ENCODE measurements around the gene FNBP1.

- TF ChIP-seq CTCF (tag by site-specific recombination; IDR thresholded peaks at IDR 0.05) (no peak), ZNF629 (tag by site-specific recombination; IDR thresholded peaks at IDR 0.05) (no peak), ZNF350 (tag by site-specific recombination; IDR thresholded peaks at IDR 0.05) (no peak), SP2 (tag by site-specific recombination; IDR thresholded peaks at IDR 0.05) (no peak), TCF7L2 (IDR thresholded peaks at IDR 0.05; ENCODE audit: borderline replicate concordance, low read depth, low read length) (no peak), ZNF544 (tag by site-specific recombination; IDR thresholded peaks at IDR 0.05) (no peak), ZNF239 (tag by site-specific recombination; IDR thresholded peaks at IDR 0.05) (no peak), ZBTB8A (tag by site-specific recombination; IDR thresholded peaks at IDR 0.05) (no peak), BCL11A (tag by site-specific recombination; IDR thresholded peaks at IDR 0.05; ENCODE audit: low read depth) (no peak), ZNF768 (tag by site-specific recombination; IDR thresholded peaks at IDR 0.05) (no peak), REST (tag by site-specific recombination; IDR thresholded peaks at IDR 0.05) (no peak), ZBTB20 (tag by site-specific recombination; IDR thresholded peaks at IDR 0.05) (no peak), ZNF433 (tag by site-specific recombination; IDR thresholded peaks at IDR 0.05; ENCODE audit: low read depth) (no peak), ZNF555 (tag by site-specific recombination; conservative IDR thresholded peaks at IDR 0.05) (no peak)
These were observed 2.9 kb upstream of the FNBP1 start for GRCh38 chr9:130045725-130046450.
